Panc1 (cell line): ENCODE measurements around the gene ATF7. TPM values are rescaled to one million over a fixed set of nuclear protein-coding genes. Genes with fewer than 3 reads are reported as not detected.
A peak's percentile ranks its signal among the peaks of the same experiment; 100 is the strongest.

ENCODE experiments used
- ATAC-seq: fragments of 200-7000 bp; cut with Tn5 transposase; 2 replicates; pipeline ENCODE4 v1.9.1; 2020; ENCODE audit warnings: mild to moderate bottlenecking, moderate library complexity
- BruUV-seq: library from RNA; stranded (reverse); fragments of 400-500 nt; replicated peaks from 2 replicates; lab custom pipeline; 2021; lab: Mats Ljungman, UMichigan
- CTCF ChIA-PET: fragments of 300-600 bp; sonication (Branson Sonifier 250); formaldehyde crosslinking; loops from one replicate; lab custom pipeline; 2022; ENCODE audit warnings: antibody characterized with exemption; lab: Charles Lee
- POLR2A ChIA-PET: fragments of 300-600 bp; sonication (Branson Sonifier 250); formaldehyde crosslinking; loops from one replicate; lab custom pipeline; 2022; ENCODE audit warnings: antibody characterized with exemption; lab: Charles Lee
- DNase-seq: peaks from one replicate; pipeline ENCODE4 v3.0.0-alpha.2; 2010; ENCODE audit warnings: low read depth, low spot score
- H3K27ac ChIP-seq: 2 replicates; pipeline ENCODE4 v1.5.1; 2011; ENCODE audit warnings: mild to moderate bottlenecking, low read length, inconsistent platforms
- H3K27me3 ChIP-seq: fragments of 200-500 bp; sonication (Bioruptor generic); 2 replicates; pipeline ENCODE4 v1.6.0; 2014; ENCODE audit warnings: low read length, inconsistent platforms; ENCODE audit not compliant: control insufficient read depth, insufficient read depth
- H3K36me3 ChIP-seq: fragments of 200-500 bp; sonication (Bioruptor generic); 2 replicates; pipeline ENCODE4 v1.5.1; 2014; ENCODE audit warnings: inconsistent platforms, mild to moderate bottlenecking, low read length, moderate library complexity; ENCODE audit not compliant: control insufficient read depth, insufficient read depth
- H3K4me1 ChIP-seq: 2 replicates; pipeline ENCODE4 v1.5.1; 2011; ENCODE audit warnings: inconsistent platforms, mild to moderate bottlenecking, low read length, moderate library complexity; ENCODE audit not compliant: control insufficient read depth, insufficient read depth
- H3K4me3 ChIP-seq, 2 experiments: 2 replicates each; pipeline ENCODE4 v1.5.1; 2011 to 2012; ENCODE audit warnings: low read depth in 2 of 2, low read length in 2 of 2, mild to moderate bottlenecking in 2 of 2, inconsistent platforms in 1 of 2, moderate library complexity in 1 of 2
- H3K9me3 ChIP-seq: fragments of 200-500 bp; sonication (Bioruptor generic); 2 replicates; pipeline ENCODE4 v1.5.1; 2014; ENCODE audit warnings: low read depth, mild to moderate bottlenecking, inconsistent platforms, low read length, moderate library complexity; ENCODE audit not compliant: control insufficient read depth, insufficient read depth
- CTCF ChIP-seq: fragments of 450-650 bp; IDR thresholded peaks from 2 replicates; pipeline ENCODE4 v1.5.1; 2017; ENCODE audit warnings: mild to moderate bottlenecking
- POLR2AphosphoS5 ChIP-seq: IDR thresholded peaks from 2 replicates; pipeline ENCODE4 v1.6.1; 2012; ENCODE audit warnings: mild to moderate bottlenecking, low read depth, low read length, moderate library complexity
- REST ChIP-seq, 2 experiments: IDR thresholded peaks; 2 replicates each; pipeline ENCODE4 v1.6.1; 2011 to 2012; ENCODE audit warnings: low read depth in 2 of 2, control low read depth in 1 of 2, low read length in 1 of 2, mild to moderate bottlenecking in 1 of 2, moderate library complexity in 1 of 2; ENCODE audit not compliant: insufficient read depth in 1 of 2
- SIN3A ChIP-seq: IDR thresholded peaks from 2 replicates; pipeline ENCODE4 v1.6.1; 2012; ENCODE audit warnings: low read depth, mild to moderate bottlenecking, low read length, moderate library complexity, borderline replicate concordance; ENCODE audit not compliant: insufficient read depth
- TCF7L2 ChIP-seq: IDR thresholded peaks from 2 replicates; pipeline ENCODE4 v1.6.1; 2011; ENCODE audit warnings: mild to moderate bottlenecking, low read depth, low read length, inconsistent platforms
- in situ Hi-C: cut with HindIII; loops from 2 replicates; pipeline ENCODE4 v1.10.0; 2016; ENCODE audit warnings: low sequenced_read_pairs, low pct_unique_long_range_greater_than_20kb
- intact Hi-C: fragments of 100-400 bp; cut with micrococcal nuclease; formaldehyde crosslinking; loops from one replicate; pipeline ENCODE4 v1.10.0; 2022; ENCODE audit not compliant: unreplicated experiment
- total RNA-seq: library from RNA; stranded (reverse); gene quantifications from one replicate; pipeline ENCODE4 v1.2.1, GENCODE V29; 2021; ENCODE audit not compliant: unreplicated experiment

The ATF7 gene
- total RNA-seq, 1 experiment from 2014 or later, result 29.5 TPM

GRCh38 chr12:53499266-53500141 lies 126.7 kb downstream of the ATF7 start, which contains the start of gene MAP3K12:
Gene MAP3K12, minus strand, starts transcription at chr12:53499458. Its CDS starts 12,067 bp downstream, at chr12:53487391.
- Histone ChIP-seq H3K4me1 (peaks cover 38% of the 10 kb centered on the region), H3K27ac (peak within 1 kb of the TSS; percentile 98), H3K27me3 (no peaks in the 10 kb centered on the region), H3K9me3 (no peaks in the 10 kb centered on the region), H3K4me3 (peak within 1 kb of the TSS; percentile 66 to 80), H3K36me3 (no peaks in the 10 kb centered on the region; the same call in 1 of the 2 replicates)
- ChIA-PET CTCF (interaction anchor here (0.7 kb wide), 2 partner anchors 17 to 60 kb away, joined by 6 to 7 read pairs; no protein-coding TSS in a partner anchor), POLR2A (interaction anchor here (0.5 to 0.7 kb wide), 2 partner anchors 124 to 611 kb away, joined by 3 to 4 read pairs; no protein-coding TSS in a partner anchor)
- no TSS peak for BruUV-seq
- in situ Hi-C loops, result no loop called here
- DNase-seq (no peak), ATAC-seq (peak; percentile 55)
- peak; percentile 47; the same call in 1 of the 2 replicates for TF ChIP-seq SIN3A
- TF ChIP-seq TCF7L2, result no peak
- 0 out of 2 replicates have a peak, but pooled peaks have one; percentile 15 for TF ChIP-seq POLR2AphosphoS5
- TF ChIP-seq CTCF, result no peak; the same call in 1 of the 2 replicates
- no peak for TF ChIP-seq REST (IDR thresholded peaks at IDR 0.05; ENCODE audit: insufficient read depth in 1 of 2, low read depth in 2 of 2, low read length in 1 of 2)
- intact Hi-C loops, result no loop called here

GRCh38 chr12:53498235-53498630 lies 127.9 kb downstream of the ATF7 start:
- POLR2A ChIA-PET, result interaction anchor here (0.6 to 0.7 kb wide), 2 partner anchors 15 to 191 kb away, joined by 3 to 16 read pairs; no protein-coding TSS in a partner anchor
- ATAC-seq, result no peak
- peaks cover 49% of the 10 kb centered on the region for H3K4me1 ChIP-seq

More at GRCh38 chr12:53498235-53498630, 127.9 kb downstream of the ATF7 start:
- no peaks in the 10 kb centered on the region for H3K9me3 ChIP-seq
- H3K36me3 ChIP-seq, result no peaks in the 10 kb centered on the region; the same call in 1 of the 2 replicates
- BruUV-seq, result no TSS peak
- intact Hi-C loops, result no loop called here
- DNase-seq, result no peak
- TF ChIP-seq SIN3A (no peak), POLR2AphosphoS5 (no peak), TCF7L2 (no peak), CTCF (no peak), REST (IDR thresholded peaks at IDR 0.05; ENCODE audit: insufficient read depth in 1 of 2, low read depth in 2 of 2, low read length in 1 of 2) (no peak)
- in situ Hi-C loops, result no loop called here
- H3K27me3 ChIP-seq, result no peaks in the 10 kb centered on the region
- H3K4me3 ChIP-seq, result peak overlapping the region; percentile 66 to 80
- H3K27ac ChIP-seq, result peak overlapping the region; percentile 46; the same call in 1 of the 2 replicates
- CTCF ChIA-PET, result interaction anchor here (0.7 kb wide), 1 partner anchor 790 kb away, joined by 9 read pairs; no protein-coding TSS in a partner anchor
